Keratinocyte (primary cell): ENCODE measurements around the gene SMAP1.

Experiments
- CTCF ChIP-seq, 3 experiments: IDR thresholded peaks in 1 of 3; conservative IDR thresholded peaks in 1 of 3; optimal IDR thresholded peaks in 1 of 3; 2 replicates in 2 of 3; 3 replicates in 1 of 3; pipeline versions ENCODE3 to v1.5.1; 2011; ENCODE audit warnings: low read length in 3 of 3, mild to moderate bottlenecking in 3 of 3, moderate library complexity in 2 of 3, control low read depth in 1 of 3, inconsistent platforms in 1 of 3; ENCODE audit not compliant: insufficient read depth in 2 of 3; ENCODE audit errors: extremely low read depth in 1 of 3
- EZH2 ChIP-seq: IDR thresholded peaks from one replicate; pipeline ENCODE4 v1.6.1; 2012; ENCODE audit warnings: inconsistent platforms, mild to moderate bottlenecking, low read length, moderate library complexity

GRCh38 chr6:70819646-70820045 lies 152.0 kb downstream of the SMAP1 start:
- TF ChIP-seq CTCF (optimal IDR thresholded peaks at IDR 0.05 in 1 of 3, IDR thresholded peaks at IDR 0.05 in 1 of 3, conservative IDR thresholded peaks at IDR 0.05 in 1 of 3; ENCODE audit: extremely low read depth in 1 of 3, insufficient read depth in 2 of 3, low read length in 3 of 3) (no peak), EZH2 (no peak)
